Glutamatergic neuron (in vitro differentiated cells): ENCODE measurements around the gene MEIS3. TPM values are rescaled to one million over a fixed set of nuclear protein-coding genes. Genes with fewer than 3 reads are reported as not detected.

Source experiments
- DNase-seq: peaks from one replicate; pipeline ENCODE4 v3.0.0; 2022
- H3K27ac Mint-ChIP-seq: one replicate; pipeline ENCODE4 v1.8.0; 2020; ENCODE audit warnings: mild to moderate bottlenecking, mixed read lengths, inconsistent platforms; ENCODE audit not compliant: unreplicated experiment
- H3K27me3 Mint-ChIP-seq: one replicate; pipeline ENCODE4 v1.8.0; 2020; ENCODE audit warnings: mild to moderate bottlenecking, moderate library complexity, mixed read lengths, inconsistent platforms; ENCODE audit not compliant: unreplicated experiment
- H3K36me3 Mint-ChIP-seq: one replicate; pipeline ENCODE4 v1.8.0; 2020; ENCODE audit warnings: mild to moderate bottlenecking, mixed read lengths, inconsistent platforms; ENCODE audit not compliant: unreplicated experiment
- H3K4me1 Mint-ChIP-seq: one replicate; pipeline ENCODE4 v1.8.0; 2020; ENCODE audit warnings: mild to moderate bottlenecking, low read depth, mixed read lengths, inconsistent platforms; ENCODE audit not compliant: unreplicated experiment
- H3K4me3 Mint-ChIP-seq: one replicate; pipeline ENCODE4 v1.8.0; 2020; ENCODE audit warnings: mild to moderate bottlenecking, mixed read lengths, inconsistent platforms; ENCODE audit not compliant: unreplicated experiment
- H3K9me3 Mint-ChIP-seq: one replicate; pipeline ENCODE4 v1.8.0; 2020; ENCODE audit warnings: mild to moderate bottlenecking, moderate library complexity, mixed read lengths, inconsistent platforms; ENCODE audit not compliant: unreplicated experiment
- CTCF ChIP-seq: fragments of 200-600 bp; sonication (generic); IDR thresholded peaks from one replicate; pipeline ENCODE4 v1.5.0; 2021; ENCODE audit not compliant: partially characterized antibody, unreplicated experiment
- total RNA-seq: library from RNA; stranded (reverse); fragmentation: NEBNext Ultra II Directional; extraction: Animal tissue kit (Norgen Biotek cat#: 25700); gene quantifications from one replicate; pipeline ENCODE4 v1.2.1, GENCODE V29; 2021; ENCODE audit not compliant: unreplicated experiment

The MEIS3 gene
- total RNA-seq, 1 donor from 2014 or later: 255 TPM

GRCh38 chr19:47435883-47436417 lies 16.6 kb upstream of the MEIS3 start:
- peaks cover 5% of the 10 kb centered on the region for H3K4me1 Mint-ChIP-seq
- peak overlapping the region; percentile 23 for H3K27ac Mint-ChIP-seq
- no peak for TF ChIP-seq CTCF
- no peak for DNase-seq
- no peaks in the 10 kb centered on the region for H3K36me3 Mint-ChIP-seq
- H3K9me3 Mint-ChIP-seq: peaks cover 2% of the 10 kb centered on the region
- H3K4me3 Mint-ChIP-seq: no peak overlapping the region
- H3K27me3 Mint-ChIP-seq: peaks cover 8% of the 10 kb centered on the region

GRCh38 chr19:47435196-47435595 lies 15.9 kb upstream of the MEIS3 start:
- Mint-ChIP-seq H3K4me3 (no peak overlapping the region), H3K36me3 (no peaks in the 10 kb centered on the region), H3K9me3 (peaks cover 1% of the 10 kb centered on the region), H3K4me1 (peaks cover 7% of the 10 kb centered on the region), H3K27me3 (peaks cover 8% of the 10 kb centered on the region), H3K27ac (no peak overlapping the region)
- TF ChIP-seq CTCF: no peak
- no peak for DNase-seq

- no peak for TF ChIP-seq CTCF
- Mint-ChIP-seq H3K27me3 (peaks cover 10% of the 10 kb centered on the region), H3K36me3 (no peaks in the 10 kb centered on the region)
Observed at GRCh38 chr19:47434088-47434487, 14.8 kb upstream of the MEIS3 start.

GRCh38 chr19:47433121-47433520 lies 13.8 kb upstream of the MEIS3 start:
- Mint-ChIP-seq H3K36me3 (no peaks in the 10 kb centered on the region), H3K27ac (no peak overlapping the region), H3K9me3 (peaks cover 1% of the 10 kb centered on the region), H3K27me3 (peaks cover 10% of the 10 kb centered on the region), H3K4me3 (no peak overlapping the region), H3K4me1 (peaks cover 7% of the 10 kb centered on the region)
- no peak for TF ChIP-seq CTCF
- no peak for DNase-seq

More at GRCh38 chr19:47434088-47434487, 14.8 kb upstream of the MEIS3 start:
- Mint-ChIP-seq H3K9me3 (peaks cover 1% of the 10 kb centered on the region), H3K4me3 (no peak overlapping the region), H3K4me1 (peaks cover 7% of the 10 kb centered on the region), H3K27ac (no peak overlapping the region)
- DNase-seq: no peak

- no peak for TF ChIP-seq CTCF
- H3K36me3 Mint-ChIP-seq: no peaks in the 10 kb centered on the region
- H3K27ac Mint-ChIP-seq: no peak overlapping the region
- H3K27me3 Mint-ChIP-seq: peaks cover 10% of the 10 kb centered on the region
- H3K9me3 Mint-ChIP-seq: peaks cover 1% of the 10 kb centered on the region
- no peak for DNase-seq
- H3K4me3 Mint-ChIP-seq: peak overlapping the region; percentile 13
- H3K4me1 Mint-ChIP-seq: peaks cover 7% of the 10 kb centered on the region
Observed at GRCh38 chr19:47432499-47432898, 13.2 kb upstream of the MEIS3 start.
